GM21390 (cell line): Measurements from ENCODE around the gene MTA3.
A peak's percentile ranks its signal among the peaks of the same experiment; 100 is the strongest.
"Not testable (repeated sequence)": the region's sequence is repeated elsewhere in the genome, so short reads cannot be mapped to it uniquely, and the experiment has no call there.

Experiments used
- ATAC-seq: cut with Tn5 transposase; IDR thresholded peaks from one replicate; pipeline ENCODE4 v1.9.1; 2021; ENCODE audit not compliant: unreplicated experiment

The MTA3 gene

GRCh38 chr2:42568401-42569115 is at the start of gene MTA3:
TSS of gene MTA3 (plus strand) at chr2:42568632. CDS start at chr2:42568746, 114 bp downstream.
- no peak for ATAC-seq

DNA sequence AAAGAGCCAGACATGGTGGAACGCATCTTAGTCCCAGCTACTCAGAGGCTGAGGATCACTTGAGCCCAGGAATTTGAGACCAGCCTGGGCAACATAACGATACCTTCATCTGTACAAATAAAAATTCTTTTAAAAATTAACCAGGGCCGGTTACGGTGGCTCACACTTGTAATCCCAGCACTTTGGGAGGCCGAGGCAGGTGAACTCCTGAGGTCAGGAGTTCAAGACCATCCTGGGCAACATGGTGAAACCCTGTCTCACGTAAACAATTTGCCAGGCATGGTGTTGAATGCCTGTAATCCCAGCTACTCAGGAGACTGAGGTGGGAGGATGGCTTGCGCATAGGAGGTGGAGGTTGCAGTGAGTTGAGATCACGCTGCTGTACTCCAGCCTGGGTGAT is 48.8 kb upstream of the MTA3 start:
- no peak for ATAC-seq

GRCh38 chr2:42522035-42522434 is 46.4 kb upstream of the MTA3 start:
- ATAC-seq, result no peak

GRCh38 chr2:42523341-42523740 is 45.1 kb upstream of the MTA3 start:
- ATAC-seq, result no peak

DNA sequence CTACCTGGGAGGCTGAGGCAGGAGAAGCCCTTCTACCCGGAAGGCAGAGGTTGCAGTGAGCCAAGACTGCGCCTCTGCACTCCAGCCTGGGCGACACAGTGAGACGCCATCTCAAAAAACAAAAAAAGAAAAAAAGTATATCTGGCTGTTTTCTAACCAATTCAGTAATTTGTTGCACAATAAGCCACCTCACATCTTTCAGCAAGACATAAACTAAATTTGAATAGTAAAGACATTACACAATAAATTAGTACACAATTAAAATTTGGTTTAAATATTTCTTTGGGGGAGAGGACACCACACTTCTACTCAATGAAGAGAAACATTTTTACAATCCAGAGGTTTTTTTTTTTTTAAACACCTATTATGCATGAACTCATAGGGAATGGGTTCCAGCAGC is 36.0 kb upstream of the MTA3 start:
- no peak for ATAC-seq

DNA sequence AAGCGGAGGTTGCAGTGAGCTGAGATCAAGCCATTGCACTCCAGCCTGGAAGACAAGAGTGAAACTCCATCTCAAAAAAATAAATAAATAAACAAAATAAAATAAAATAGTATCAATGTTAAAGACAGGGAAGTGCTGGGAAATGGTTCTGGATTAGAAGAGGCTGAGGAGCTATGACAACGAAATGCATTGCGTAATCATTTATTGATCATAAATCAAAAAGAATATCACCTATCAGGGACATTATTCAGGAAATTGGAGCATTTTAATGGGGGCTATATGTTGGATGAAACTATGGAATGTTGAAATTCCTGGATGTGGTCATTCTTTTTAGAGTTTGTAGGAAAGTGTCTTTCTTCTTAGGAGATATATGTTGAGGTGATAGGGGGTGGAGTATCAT is 30.9 kb upstream of the MTA3 start:
- no peak for ATAC-seq

DNA sequence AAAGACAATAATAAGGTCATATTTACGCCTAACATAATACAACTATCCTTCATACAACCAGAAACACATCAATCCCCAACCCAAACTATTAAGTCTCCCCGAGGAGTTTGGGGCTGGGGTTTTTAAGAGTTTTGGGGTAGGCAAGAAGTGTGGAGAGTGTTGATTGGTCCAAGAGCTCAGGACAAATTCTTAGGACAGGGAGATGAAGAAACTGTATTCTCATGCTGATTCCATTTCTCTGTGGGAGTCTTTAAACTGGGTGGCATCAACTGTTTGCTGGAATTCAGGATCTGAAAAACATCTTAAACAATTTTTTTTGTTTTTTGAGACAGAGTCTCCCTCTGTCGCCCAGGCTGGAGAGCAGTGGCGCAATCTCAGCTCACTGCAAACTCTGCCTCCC is 25.6 kb upstream of the MTA3 start:
- no peak for ATAC-seq

GRCh38 chr2:42545023-42545721 is 23.3 kb upstream of the MTA3 start:
- ATAC-seq, result no peak

- no peak for ATAC-seq
These were observed 22.5 kb upstream of the MTA3 start for GRCh38 chr2:42545841-42546390.

GRCh38 chr2:42547014-42547413 is 21.4 kb upstream of the MTA3 start:
- peak; percentile 74 for ATAC-seq

- ATAC-seq, result no peak
These were observed 20.8 kb upstream of the MTA3 start for GRCh38 chr2:42547446-42548295.

GRCh38 chr2:42550870-42551269 is 17.6 kb upstream of the MTA3 start:
- no peak for ATAC-seq

GRCh38 chr2:42554392-42554791 is 14.0 kb upstream of the MTA3 start:
- no peak for ATAC-seq

DNA sequence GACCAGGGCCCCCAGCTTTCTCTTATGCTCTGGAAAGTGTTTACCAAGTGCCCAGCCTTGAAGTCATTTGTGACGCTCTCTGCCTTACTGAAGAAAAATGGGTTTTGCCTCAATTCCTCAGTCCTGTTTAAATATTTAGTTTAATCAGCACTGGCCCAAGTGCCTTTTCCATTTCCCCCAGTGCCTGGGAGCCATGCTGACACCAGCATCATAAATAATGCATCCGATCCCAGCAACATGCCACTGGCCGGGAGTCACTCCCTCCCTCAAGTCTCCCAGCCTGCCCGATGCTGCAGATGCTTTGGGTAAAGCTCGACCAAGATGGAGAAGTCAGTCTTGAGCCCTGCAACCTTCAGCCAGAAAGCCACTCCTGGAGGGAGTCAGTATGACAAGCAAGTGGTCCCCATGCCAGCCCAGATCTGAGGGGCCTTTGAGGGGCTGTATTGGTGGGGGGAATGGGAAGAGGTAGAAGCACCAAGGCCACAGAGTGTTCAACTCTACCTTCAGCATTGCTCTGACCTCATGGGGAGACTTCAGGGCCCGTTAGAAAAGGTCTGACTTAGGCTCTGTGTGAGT is 12.0 kb upstream of the MTA3 start:
- ATAC-seq, result no peak

DNA sequence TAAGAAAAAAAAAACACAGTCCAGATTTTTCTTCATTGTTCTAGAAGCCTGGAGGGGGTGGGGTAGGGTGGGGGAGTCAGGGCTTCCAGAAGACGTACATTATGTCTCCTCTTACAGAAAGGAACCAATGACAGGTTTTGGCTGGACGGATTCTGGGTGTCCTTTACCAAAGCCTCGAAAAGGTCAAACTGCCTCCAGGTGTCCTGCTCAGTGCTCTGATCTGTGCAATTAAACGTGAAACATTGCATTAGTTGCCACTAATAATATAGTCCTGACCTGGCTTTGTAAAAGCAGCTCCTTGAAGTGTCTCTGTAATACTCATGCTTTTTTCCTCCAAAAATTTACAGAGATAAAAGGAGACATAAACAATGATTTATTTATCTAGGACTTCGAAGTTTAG is 11.1 kb upstream of the MTA3 start:
- ATAC-seq, result no peak

DNA sequence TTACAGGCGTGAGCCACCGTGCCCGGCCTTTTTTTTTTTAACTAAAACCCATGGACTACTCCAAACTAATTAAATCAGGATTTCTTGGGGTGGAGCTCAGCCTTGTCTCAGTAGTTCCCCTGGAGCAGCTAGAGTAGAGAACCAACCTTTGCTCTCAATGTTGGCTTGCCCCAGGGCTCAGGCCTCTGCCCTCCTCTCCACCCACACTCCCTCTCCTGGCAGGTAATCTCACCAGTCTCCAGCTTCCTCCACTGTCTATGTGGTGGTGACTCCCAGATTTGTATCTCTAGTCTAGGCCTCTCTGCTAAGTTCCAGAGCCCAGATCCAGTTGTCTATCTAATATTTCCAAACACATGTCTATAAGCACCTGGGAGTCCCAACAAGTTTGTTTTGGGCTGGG is 9.6 kb upstream of the MTA3 start:
- no peak for ATAC-seq

- ATAC-seq, result not testable (repeated sequence)
These were observed 8.3 kb upstream of the MTA3 start for GRCh38 chr2:42560133-42560532.

DNA sequence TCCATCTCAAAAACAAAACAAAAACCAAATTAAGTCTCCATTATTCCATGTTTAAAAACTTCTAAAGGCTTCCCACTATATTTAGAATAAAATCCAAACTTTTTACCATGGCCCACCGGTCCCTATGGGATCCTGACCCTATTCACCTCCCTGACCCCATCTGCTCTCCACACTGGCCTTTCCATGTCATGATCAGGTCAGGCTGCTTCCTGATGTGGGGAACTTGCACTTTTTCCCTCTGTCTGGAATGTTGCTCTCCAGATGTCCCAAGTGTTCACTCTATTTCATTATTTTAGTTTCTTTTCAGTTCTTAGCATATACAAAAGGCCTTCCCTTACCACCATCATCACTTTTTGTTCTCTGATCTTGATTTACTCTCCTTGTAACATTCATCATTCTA is 7.5 kb upstream of the MTA3 start:
- ATAC-seq, result no peak

DNA sequence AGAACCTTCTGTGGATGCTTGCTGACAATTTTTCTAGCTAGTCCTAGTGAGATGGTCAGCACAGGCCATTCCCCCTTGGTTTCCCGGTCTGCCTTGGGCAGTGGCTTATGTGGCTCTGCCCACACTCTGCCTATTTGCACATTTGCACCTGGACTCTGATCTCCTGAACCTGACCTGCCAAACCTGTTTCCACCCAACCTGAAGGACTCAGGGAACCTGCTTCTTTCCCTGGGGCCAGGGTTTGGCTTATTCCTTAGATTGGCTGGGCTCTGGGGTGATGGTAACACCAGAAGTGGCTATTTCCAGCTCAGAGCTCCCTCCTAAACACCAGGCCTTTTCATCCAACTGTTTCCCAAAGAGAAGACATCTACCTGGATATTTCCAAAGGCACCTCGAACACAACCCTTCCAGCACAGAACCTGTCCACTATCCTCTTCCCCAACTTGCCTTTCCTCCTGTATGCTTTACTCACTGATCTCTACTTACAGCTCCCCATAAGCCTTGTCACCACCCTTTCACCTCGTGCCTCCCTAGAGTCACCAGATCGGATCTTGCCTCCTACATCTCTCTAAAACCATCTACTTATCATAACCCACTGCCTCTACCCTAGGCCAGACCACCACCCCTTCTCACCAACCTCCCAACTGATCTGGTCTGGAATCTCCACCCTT is 5.8 kb upstream of the MTA3 start:
- ATAC-seq, result no peak

GRCh38 chr2:42566025-42566424 is 2.4 kb upstream of the MTA3 start:
- ATAC-seq, result no peak
